GM12878 (cell line): ENCODE results near the gene LONP1. TPM values are rescaled to one million over a fixed set of nuclear protein-coding genes. Genes with fewer than 3 reads are reported as not detected.

Experiments used
- ATAC-seq: fragments of 200-7000 bp; cut with Tn5 transposase; 3 replicates; pipeline ENCODE4 v1.9.1; 2020; ENCODE audit warnings: mild to moderate bottlenecking, moderate library complexity
- BruUV-seq: library from RNA; stranded (reverse); fragments of 400-500 nt; replicated peaks from 2 replicates; lab custom pipeline; 2021; lab: Mats Ljungman, UMichigan
- CTCF ChIA-PET: fragments of 300-600 bp; sonication (Branson Sonifier 250); formaldehyde crosslinking; extraction: SDS; loops from one replicate; lab custom pipeline; 2021; ENCODE audit warnings: inconsistent platforms; lab: Yijun Ruan, JAX
- POLR2A ChIA-PET: fragments of 350-600 bp; formaldehyde crosslinking; extraction: SDS; loops from one replicate; lab custom pipeline; 2021; ENCODE audit warnings: inconsistent platforms; lab: Charles Lee
- RAD21 ChIA-PET: fragments of 300-600 bp; sonication (Branson Sonifier 250); formaldehyde crosslinking; loops from one replicate; lab custom pipeline; 2023; ENCODE audit warnings: antibody characterized with exemption; ENCODE audit not compliant: unreplicated experiment; lab: Charles Lee
- SMC1A ChIA-PET: fragments of 300-600 bp; sonication (Branson Sonifier 250); formaldehyde crosslinking; loops from one replicate; lab custom pipeline; 2023; ENCODE audit not compliant: unreplicated experiment, uncharacterized antibody; lab: Charles Lee
- DNase-seq: peaks from one replicate; pipeline ENCODE4 v3.0.0-alpha.2; 2011; ENCODE audit warnings: low read depth, low spot score
- FAIRE-seq: peaks from 3 replicates; lab custom pipeline; 2011; peaks lifted over from hg19 to GRCh38; lab: Jason Lieb, UNC
- H2AFZ ChIP-seq: 2 replicates; pipeline ENCODE4 v1.6.0; 2011; ENCODE audit warnings: low read depth, low read length, control low read depth; ENCODE audit not compliant: control insufficient read depth
- H3K27ac ChIP-seq: 2 replicates; pipeline ENCODE4 v1.5.1; 2011; ENCODE audit warnings: control low read depth; ENCODE audit not compliant: control insufficient read depth, insufficient read depth
- H3K27me3 ChIP-seq, 2 experiments: replicated peaks in 1 of 2; 2 replicates each; pipeline versions ENCODE4 v1.6.0 to v1.6.1; 2011; ENCODE audit warnings: low read length in 1 of 2; ENCODE audit not compliant: control insufficient read depth in 2 of 2, insufficient read depth in 2 of 2
- H3K36me3 ChIP-seq, 2 experiments: 2 replicates each; pipeline ENCODE4 v1.5.1; 2011; ENCODE audit warnings: low read length in 1 of 2; ENCODE audit not compliant: control insufficient read depth in 2 of 2, insufficient read depth in 2 of 2
- H3K4me1 ChIP-seq: 2 replicates; pipeline ENCODE4 v1.6.1; 2011; ENCODE audit warnings: mild to moderate bottlenecking, low read length, moderate library complexity, mixed read lengths; ENCODE audit not compliant: control insufficient read depth, insufficient read depth
- H3K4me2 ChIP-seq: 2 replicates; pipeline ENCODE4 v1.6.0; 2011; ENCODE audit warnings: control low read depth; ENCODE audit not compliant: control insufficient read depth, insufficient read depth
- H3K4me3 ChIP-seq: fragments of 200-600 bp; sonication (generic); 2 replicates; pipeline ENCODE4 v1.5.1; 2016
- H3K79me2 ChIP-seq: 2 replicates; pipeline ENCODE4 v1.6.0; 2011; ENCODE audit warnings: low read length; ENCODE audit not compliant: control insufficient read depth, insufficient read depth
- H3K9ac ChIP-seq: 2 replicates; pipeline ENCODE4 v1.8.0; 2011; ENCODE audit warnings: low read length, control low read depth, mixed read lengths; ENCODE audit not compliant: control insufficient read depth, insufficient read depth
- H3K9me3 ChIP-seq: replicated peaks from 3 replicates; pipeline ENCODE4 v1.5.1; 2011; ENCODE audit warnings: mild to moderate bottlenecking, low read length; ENCODE audit not compliant: control insufficient read depth, insufficient read depth
- H4K20me1 ChIP-seq: 2 replicates; pipeline ENCODE4 v1.6.0; 2011; ENCODE audit not compliant: control insufficient read depth, insufficient read depth
- EZH2 ChIP-seq: IDR thresholded peaks from 2 replicates; pipeline ENCODE4 v1.6.1; 2012; ENCODE audit warnings: low read depth, mild to moderate bottlenecking, control low read depth, inconsistent platforms, low read length, borderline replicate concordance; ENCODE audit not compliant: control insufficient read depth
- HDAC6 ChIP-seq: fragments of 200-600 bp; sonication (generic); IDR thresholded peaks from one replicate; pipeline ENCODE4 v1.8.0; 2017; ENCODE audit warnings: antibody characterized with exemption; ENCODE audit not compliant: unreplicated experiment
- KDM1A ChIP-seq: fragments of 200-600 bp; sonication (generic); IDR thresholded peaks from 2 replicates; pipeline ENCODE4 v1.6.1; 2016; ENCODE audit warnings: borderline replicate concordance
- MLLT1 ChIP-seq: fragments of 450-650 bp; IDR thresholded peaks from 2 replicates; pipeline ENCODE4 v1.6.1; 2016; ENCODE audit warnings: mild to moderate bottlenecking
- MYB ChIP-seq: fragments of 150-350 bp; IDR thresholded peaks from 2 replicates; pipeline ENCODE4 v1.6.1; 2014; ENCODE audit warnings: mild to moderate bottlenecking, low read depth, low read length, borderline replicate concordance
- NBN ChIP-seq: fragments of 450-650 bp; IDR thresholded peaks from 2 replicates; pipeline ENCODE4 v1.6.1; 2016
- PAX5 ChIP-seq: IDR thresholded peaks from 2 replicates; pipeline ENCODE4 v1.6.1; 2011; ENCODE audit warnings: low read depth, low read length, borderline replicate concordance
- PAX8 ChIP-seq: fragments of 450-650 bp; IDR thresholded peaks from 2 replicates; pipeline ENCODE4 v1.6.1; 2017; ENCODE audit warnings: mild to moderate bottlenecking, moderate library complexity
- SREBF1 ChIP-seq: IDR thresholded peaks from 2 replicates; pipeline ENCODE4 v1.6.1; 2012; ENCODE audit warnings: mild to moderate bottlenecking, low read length
- ZNF207 ChIP-seq: fragments of 450-650 bp; IDR thresholded peaks from 2 replicates; pipeline ENCODE4 v1.6.1; 2014; ENCODE audit warnings: antibody characterized with exemption, mild to moderate bottlenecking, borderline replicate concordance
- ZNF217 ChIP-seq: fragments of 450-650 bp; IDR thresholded peaks from 2 replicates; pipeline ENCODE4 v1.6.1; 2017; ENCODE audit warnings: antibody characterized with exemption, mild to moderate bottlenecking
- ZNF592 ChIP-seq: fragments of 450-650 bp; IDR thresholded peaks from 2 replicates; pipeline ENCODE4 v1.6.1; 2017; ENCODE audit warnings: mild to moderate bottlenecking, moderate library complexity
- WGBS: methylation state at CpG from one replicate; pipeline ENCODE4 v1.1.6; 2016; ENCODE audit warnings: low lambda C conversion rate; ENCODE audit not compliant: insufficient replicate concordance, insufficient coverage; ENCODE audit errors: missing lambda C conversion rate; 5-methylcytosine and 5-hydroxymethylcytosine counted together
- in situ Hi-C: fragments of 300-500 bp; cut with MboI; formaldehyde crosslinking; loops from 9 replicates; pipeline ENCODE4 v1.14.3; 2018; ENCODE audit warnings: mixed read lengths
- intact Hi-C: fragments of 100-400 bp; cut with micrococcal nuclease; formaldehyde crosslinking; loops from one replicate; pipeline ENCODE4 v1.14.2; 2022; ENCODE audit not compliant: unreplicated experiment
- polyA plus RNA-seq, 11 experiments: library from polyadenylated mRNA; depleted of rRNA in 4 of 11; unstranded in 6 of 11; stranded (reverse) in 5 of 11; fragments of >200 nt; fragmentation: Nextera tagmentation in 4 of 11; fragmentation: Illumina TruSeq in 1 of 11; extraction: Ambion mirVana in 4 of 11; extraction: Trizol in 1 of 11; gene quantifications; 1 replicate in 1 of 11; 2 replicates in 10 of 11; pipeline versions ENCODE4 v1.2.1 to v1.2.3, GENCODE V29; 2011 to 2016; ENCODE audit warnings: inconsistent platforms in 2 of 11, missing spikeins in 2 of 11, low read depth in 1 of 11
- total RNA-seq, 4 experiments: library from RNA; depleted of rRNA in 3 of 4; stranded (reverse); fragments of >200 nt in 3 of 4; fragmentation: Illumina TruSeq in 1 of 4; extraction: Trizol in 1 of 4; gene quantifications; 2 replicates each; pipeline versions ENCODE4 v1.2.1 to v1.2.3, GENCODE V29; 2013 to 2021
- TF ChIP-seq, protein P1 (sequence below): fragments of 450-650 bp; formaldehyde crosslinking; IDR thresholded peaks from 2 replicates; pipeline ENCODE4 v1.5.0; 2022; ENCODE audit warnings: mild to moderate bottlenecking, missing genetic modification characterization
- TF ChIP-seq, protein P2 (sequence below): fragments of 450-650 bp; conservative IDR thresholded peaks from 2 replicates; pipeline ENCODE4 v1.6.1; 2017; ENCODE audit warnings: mild to moderate bottlenecking, moderate library complexity

LONP1 gene
- total and polyA plus RNA-seq, 10 of the 15 experiments (the other 5 are each of a cell fraction or from before 2014, with no cell fraction given) = 0.61 to 136 (median 59.5) TPM

DNA sequence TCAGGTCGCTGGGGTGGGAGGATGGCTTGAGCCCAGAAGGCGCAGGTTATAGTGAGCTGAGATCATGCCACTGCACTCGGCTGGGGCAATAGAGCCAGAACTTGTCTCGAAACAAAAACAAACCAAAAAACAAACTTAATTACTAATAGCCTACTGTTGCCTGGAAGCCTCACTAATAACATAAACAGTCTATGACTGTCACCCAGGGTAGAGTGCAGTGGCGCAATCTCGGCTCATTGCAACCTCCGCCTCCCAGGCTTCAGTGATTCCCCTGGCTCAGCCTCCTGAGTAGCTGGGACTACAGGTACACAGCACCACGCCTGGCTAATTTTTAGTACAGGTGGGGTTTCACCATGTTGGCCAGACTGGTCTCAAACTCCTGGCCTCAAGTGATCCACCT lies 18.5 kb upstream of the LONP1 start:
- 35% methylated on average over 8 of the region's 8 CpGs for WGBS
- intact Hi-C loops = no loop called here
- FAIRE-seq (no peak), DNase-seq (no peak), ATAC-seq (no peak)
- H3K4me1 ChIP-seq = no peaks in the 10 kb centered on the region
- H3K79me2 ChIP-seq = no peaks in the 10 kb centered on the region
- H3K27ac ChIP-seq = no peak overlapping the region
- H3K4me2 ChIP-seq = no peak overlapping the region
- no TSS peak for BruUV-seq
- RAD21 ChIA-PET = no interaction called here
- H3K9me3 ChIP-seq = no peaks in the 10 kb centered on the region
- H4K20me1 ChIP-seq = no peaks in the 10 kb centered on the region
- no peak overlapping the region for H3K4me3 ChIP-seq
- in situ Hi-C loops = no loop called here
- SMC1A ChIA-PET = no interaction called here
- POLR2A ChIA-PET = interaction anchor here (0.5 kb wide), 1 partner anchor 561 kb away, joined by 4 read pairs; no protein-coding TSS in a partner anchor
- H3K27me3 ChIP-seq = no peaks in the 10 kb centered on the region
- no peak overlapping the region for H2AFZ ChIP-seq
- CTCF ChIA-PET = interaction anchor here (0.6 kb wide), 1 partner anchor 271 kb away, joined by 4 read pairs; no protein-coding TSS in a partner anchor
- H3K36me3 ChIP-seq = no peaks in the 10 kb centered on the region
- H3K9ac ChIP-seq = no peak overlapping the region
- TF ChIP-seq, protein P1, sequence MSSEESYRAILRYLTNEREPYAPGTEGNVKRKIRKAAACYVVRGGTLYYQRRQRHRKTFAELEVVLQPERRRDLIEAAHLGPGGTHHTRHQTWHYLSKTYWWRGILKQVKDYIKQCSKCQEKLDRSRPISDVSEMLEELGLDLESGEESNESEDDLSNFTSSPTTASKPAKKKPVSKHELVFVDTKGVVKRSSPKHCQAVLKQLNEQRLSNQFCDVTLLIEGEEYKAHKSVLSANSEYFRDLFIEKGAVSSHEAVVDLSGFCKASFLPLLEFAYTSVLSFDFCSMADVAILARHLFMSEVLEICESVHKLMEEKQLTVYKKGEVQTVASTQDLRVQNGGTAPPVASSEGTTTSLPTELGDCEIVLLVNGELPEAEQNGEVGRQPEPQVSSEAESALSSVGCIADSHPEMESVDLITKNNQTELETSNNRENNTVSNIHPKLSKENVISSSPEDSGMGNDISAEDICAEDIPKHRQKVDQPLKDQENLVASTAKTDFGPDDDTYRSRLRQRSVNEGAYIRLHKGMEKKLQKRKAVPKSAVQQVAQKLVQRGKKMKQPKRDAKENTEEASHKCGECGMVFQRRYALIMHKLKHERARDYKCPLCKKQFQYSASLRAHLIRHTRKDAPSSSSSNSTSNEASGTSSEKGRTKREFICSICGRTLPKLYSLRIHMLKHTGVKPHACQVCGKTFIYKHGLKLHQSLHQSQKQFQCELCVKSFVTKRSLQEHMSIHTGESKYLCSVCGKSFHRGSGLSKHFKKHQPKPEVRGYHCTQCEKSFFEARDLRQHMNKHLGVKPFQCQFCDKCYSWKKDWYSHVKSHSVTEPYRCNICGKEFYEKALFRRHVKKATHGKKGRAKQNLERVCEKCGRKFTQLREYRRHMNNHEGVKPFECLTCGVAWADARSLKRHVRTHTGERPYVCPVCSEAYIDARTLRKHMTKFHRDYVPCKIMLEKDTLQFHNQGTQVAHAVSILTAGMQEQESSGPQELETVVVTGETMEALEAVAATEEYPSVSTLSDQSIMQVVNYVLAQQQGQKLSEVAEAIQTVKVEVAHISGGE = no peak
- TF ChIP-seq PAX8 = no peak
- TF ChIP-seq SREBF1 = no peak
- TF ChIP-seq MLLT1 = no peak
- no peak for TF ChIP-seq ZNF207
- TF ChIP-seq KDM1A = no peak
- TF ChIP-seq MYB = no peak
- no peak for TF ChIP-seq EZH2
- TF ChIP-seq ZNF592 = no peak
- TF ChIP-seq HDAC6 = no peak
- TF ChIP-seq PAX5 = no peak
- no peak for TF ChIP-seq NBN
- no peak for TF ChIP-seq ZNF217
- TF ChIP-seq, protein P2, sequence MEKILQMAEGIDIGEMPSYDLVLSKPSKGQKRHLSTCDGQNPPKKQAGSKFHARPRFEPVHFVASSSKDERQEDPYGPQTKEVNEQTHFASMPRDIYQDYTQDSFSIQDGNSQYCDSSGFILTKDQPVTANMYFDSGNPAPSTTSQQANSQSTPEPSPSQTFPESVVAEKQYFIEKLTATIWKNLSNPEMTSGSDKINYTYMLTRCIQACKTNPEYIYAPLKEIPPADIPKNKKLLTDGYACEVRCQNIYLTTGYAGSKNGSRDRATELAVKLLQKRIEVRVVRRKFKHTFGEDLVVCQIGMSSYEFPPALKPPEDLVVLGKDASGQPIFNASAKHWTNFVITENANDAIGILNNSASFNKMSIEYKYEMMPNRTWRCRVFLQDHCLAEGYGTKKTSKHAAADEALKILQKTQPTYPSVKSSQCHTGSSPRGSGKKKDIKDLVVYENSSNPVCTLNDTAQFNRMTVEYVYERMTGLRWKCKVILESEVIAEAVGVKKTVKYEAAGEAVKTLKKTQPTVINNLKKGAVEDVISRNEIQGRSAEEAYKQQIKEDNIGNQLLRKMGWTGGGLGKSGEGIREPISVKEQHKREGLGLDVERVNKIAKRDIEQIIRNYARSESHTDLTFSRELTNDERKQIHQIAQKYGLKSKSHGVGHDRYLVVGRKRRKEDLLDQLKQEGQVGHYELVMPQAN = no peak
